ENCODE measurements around the gene SRP68. TPM values are rescaled to one million over a fixed set of nuclear protein-coding genes. Genes with fewer than 3 reads are reported as not detected.
A peak's percentile ranks its signal among the peaks of the same experiment; 100 is the strongest.

SRP68 gene
- total RNA-seq, 1 experiment from 2014 or later, result 90.7 TPM

DNA sequence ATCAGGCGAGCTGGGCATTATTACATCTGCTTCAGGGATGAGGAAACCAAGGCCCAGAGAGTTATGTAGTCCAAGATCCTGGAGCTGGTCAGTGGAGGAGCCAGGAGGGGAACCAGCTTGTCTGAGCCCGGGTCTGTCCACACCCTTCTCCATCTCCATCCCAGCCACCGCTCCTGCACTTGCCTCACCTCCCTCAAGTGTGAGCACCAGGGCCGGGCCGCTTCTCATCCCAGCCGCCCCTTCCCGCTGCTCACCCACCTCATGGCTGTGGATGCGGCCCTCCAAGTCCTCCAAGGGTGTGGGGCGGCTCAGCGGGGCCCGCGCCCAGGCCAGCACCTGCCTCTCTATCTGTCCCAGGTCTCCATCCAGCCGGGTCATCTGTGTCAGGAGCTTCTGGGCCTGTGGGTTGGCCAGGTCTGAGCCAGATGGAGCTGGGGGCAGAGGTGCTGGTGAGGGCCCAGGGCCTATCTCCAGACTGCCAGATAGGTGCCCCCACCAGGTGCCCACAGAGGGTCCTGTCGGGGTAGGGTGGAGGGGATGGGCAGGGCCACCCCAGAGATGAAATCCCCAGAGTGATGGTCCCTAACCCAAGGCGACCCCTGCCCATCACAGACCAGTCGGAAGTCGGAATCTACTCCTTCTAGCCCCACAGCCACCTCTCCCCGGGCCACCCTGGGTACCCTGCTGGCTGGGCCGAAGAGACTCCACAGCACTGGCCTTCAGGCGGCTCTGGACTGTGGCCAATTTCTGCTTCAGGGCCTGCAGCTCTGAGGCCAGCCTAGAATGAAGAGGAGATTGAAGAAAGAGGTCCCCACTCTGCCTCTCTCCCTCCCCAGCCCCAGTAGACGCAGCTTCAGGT lies 54.6 kb downstream of the SRP68 start:
- Mint-ChIP-seq H3K27me3 (ENCODE audit: low read depth) (no peaks in the 10 kb centered on the region), H3K9me3 (no peaks in the 10 kb centered on the region), H3K36me3 (no peaks in the 10 kb centered on the region), H3K4me1 (0 out of 2 replicates have a peak, but pooled peaks cover 2% of the 10 kb centered on the region), H3K27ac (no peak overlapping the region), H3K4me3 (no peak overlapping the region)
- CTCF ChIA-PET, result interaction anchor here (1.0 to 5.8 kb wide), 3 partner anchors 13 to 261 kb away, joined by 3 to 72 read pairs (median 6); no protein-coding TSS in a partner anchor
- DNase-seq (ENCODE audit: low spot score), result no peak
- ATAC-seq, result no peak
- POLR2A ChIA-PET, result no interaction called here
- TF ChIP-seq FOXK1 (CRISPR knock-in tag; IDR thresholded peaks at IDR 0.05) (no peak), ZNF425 (CRISPR knock-in tag; conservative IDR thresholded peaks at IDR 0.05) (no peak), ZNF671 (CRISPR knock-in tag; IDR thresholded peaks at IDR 0.05) (no peak), MXD4 (CRISPR knock-in tag; IDR thresholded peaks at IDR 0.05; ENCODE audit: borderline replicate concordance) (no peak), RORB (CRISPR knock-in tag; IDR thresholded peaks at IDR 0.05) (no peak), SOX15 (CRISPR knock-in tag; IDR thresholded peaks at IDR 0.05) (no peak), NFATC4 (CRISPR knock-in tag; IDR thresholded peaks at IDR 0.05) (no peak), CREM (CRISPR knock-in tag; IDR thresholded peaks at IDR 0.05) (no peak), TP53 (CRISPR knock-in tag; IDR thresholded peaks at IDR 0.05) (no peak)
- TF ChIP-seq, protein P1, sequence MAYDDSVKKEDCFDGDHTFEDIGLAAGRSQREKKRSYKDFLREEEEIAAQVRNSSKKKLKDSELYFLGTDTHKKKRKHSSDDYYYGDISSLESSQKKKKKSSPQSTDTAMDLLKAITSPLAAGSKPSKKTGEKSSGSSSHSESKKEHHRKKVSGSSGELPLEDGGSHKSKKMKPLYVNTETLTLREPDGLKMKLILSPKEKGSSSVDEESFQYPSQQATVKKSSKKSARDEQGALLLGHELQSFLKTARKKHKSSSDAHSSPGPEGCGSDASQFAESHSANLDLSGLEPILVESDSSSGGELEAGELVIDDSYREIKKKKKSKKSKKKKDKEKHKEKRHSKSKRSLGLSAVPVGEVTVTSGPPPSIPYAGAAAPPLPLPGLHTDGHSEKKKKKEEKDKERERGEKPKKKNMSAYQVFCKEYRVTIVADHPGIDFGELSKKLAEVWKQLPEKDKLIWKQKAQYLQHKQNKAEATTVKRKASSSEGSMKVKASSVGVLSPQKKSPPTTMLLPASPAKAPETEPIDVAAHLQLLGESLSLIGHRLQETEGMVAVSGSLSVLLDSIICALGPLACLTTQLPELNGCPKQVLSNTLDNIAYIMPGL (CRISPR knock-in tag; IDR thresholded peaks at IDR 0.05), result no peak
- TF ChIP-seq, protein P2, sequence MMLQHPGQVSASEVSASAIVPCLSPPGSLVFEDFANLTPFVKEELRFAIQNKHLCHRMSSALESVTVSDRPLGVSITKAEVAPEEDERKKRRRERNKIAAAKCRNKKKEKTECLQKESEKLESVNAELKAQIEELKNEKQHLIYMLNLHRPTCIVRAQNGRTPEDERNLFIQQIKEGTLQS (CRISPR knock-in tag; conservative IDR thresholded peaks at IDR 0.05), result no peak

DNA sequence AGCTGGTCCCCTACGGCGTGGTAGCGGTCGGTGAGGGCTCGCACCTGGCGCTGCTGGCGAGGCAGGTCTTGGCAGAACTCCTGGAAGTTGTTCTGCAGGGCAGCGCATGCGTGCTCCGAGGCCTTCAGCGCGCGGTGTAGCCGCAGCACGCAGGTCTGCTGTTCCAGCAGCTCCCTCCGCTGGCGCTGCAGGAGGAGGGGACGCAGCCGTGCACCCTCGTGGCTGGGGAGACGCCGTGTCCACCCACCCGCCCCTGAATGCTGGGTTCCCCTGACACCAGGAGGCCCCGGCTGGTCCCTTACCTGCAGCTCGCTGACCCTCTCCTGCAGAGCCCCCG lies 57.4 kb downstream of the SRP68 start:
- no peak overlapping the region for H3K27ac Mint-ChIP-seq
- no peak for TF ChIP-seq OVOL2 (CRISPR knock-in tag; IDR thresholded peaks at IDR 0.05; ENCODE audit: borderline replicate concordance)
- no peaks in the 10 kb centered on the region for H3K27me3 Mint-ChIP-seq (ENCODE audit: low read depth)
- H3K9me3 Mint-ChIP-seq, result no peaks in the 10 kb centered on the region
- ATAC-seq (peak; percentile 4; the same call in 1 of the 2 replicates), DNase-seq (ENCODE audit: low spot score) (no peak)
- H3K36me3 Mint-ChIP-seq, result no peaks in the 10 kb centered on the region
- no peak overlapping the region for H3K4me3 Mint-ChIP-seq
- ChIA-PET POLR2A (interaction anchor here (0.5 to 1.3 kb wide), 4 partner anchors 106 to 160 kb away, joined by 3 to 5 read pairs (median 4); partner anchors contain the start of gene MRPL38), CTCF (interaction anchor here (0.6 to 7.6 kb wide), 84 partner anchors 7 to 542 kb away, joined by 3 to 112 read pairs (median 6); partner anchors contain the start of genes ACOX1, CDK3, EVPL and FBF1)
- H3K4me1 Mint-ChIP-seq, result 0 out of 2 replicates have a peak, but pooled peaks cover 2% of the 10 kb centered on the region

DNA sequence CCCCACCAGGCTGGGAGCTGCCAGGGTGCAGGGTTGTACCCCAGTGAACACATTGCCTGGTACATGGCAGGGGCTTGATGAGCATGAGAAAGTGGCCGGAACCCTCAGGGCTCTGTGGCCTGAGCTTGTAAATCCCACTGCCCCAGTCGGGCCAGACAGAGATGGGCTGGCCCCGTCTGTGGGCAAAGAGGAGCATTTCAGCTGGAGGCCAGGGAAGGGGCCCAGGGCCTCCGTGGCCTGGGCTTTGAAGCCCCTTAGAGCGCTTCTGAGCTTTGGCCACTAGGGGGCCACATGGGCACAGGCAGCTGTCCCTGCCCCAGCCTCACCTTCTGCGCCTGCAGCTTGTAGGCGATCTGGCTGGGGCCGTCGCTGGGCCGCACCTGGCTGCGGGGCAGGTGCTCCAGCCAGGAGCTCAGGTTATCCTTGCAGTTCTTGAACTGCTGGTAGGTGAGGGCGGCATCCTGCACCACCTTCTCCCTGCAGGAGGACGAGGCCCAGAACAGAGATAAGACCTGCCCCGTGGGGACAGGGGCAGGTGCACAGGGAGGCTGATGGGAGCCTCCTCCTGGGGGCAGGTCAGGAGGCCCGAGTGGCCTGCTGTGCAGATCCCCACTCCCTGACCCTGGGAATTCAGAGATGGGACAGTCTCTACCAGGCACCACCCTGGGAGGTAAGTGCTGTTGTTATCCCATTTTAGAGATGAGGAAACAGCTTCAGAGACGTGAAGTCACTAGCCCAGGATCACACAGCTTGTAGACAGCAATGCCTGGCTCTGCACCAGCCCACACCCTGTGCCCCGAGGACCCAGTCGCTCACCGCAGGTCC lies 58.0 kb downstream of the SRP68 start:
- POLR2A ChIA-PET, result interaction anchor here (0.5 to 1.3 kb wide), 4 partner anchors 107 to 161 kb away, joined by 3 to 5 read pairs (median 4); partner anchors contain the start of gene MRPL38
- peak; percentile 94 for ATAC-seq
- CTCF ChIA-PET, result interaction anchor here (0.5 to 7.6 kb wide), 103 partner anchors 8 to 542 kb away, joined by 3 to 112 read pairs (median 5); partner anchors contain the start of genes ACOX1, CDK3, EVPL and EXOC7
- TF ChIP-seq ZNF425 (CRISPR knock-in tag; conservative IDR thresholded peaks at IDR 0.05), result no peak
- TF ChIP-seq EMX1 (CRISPR knock-in tag; IDR thresholded peaks at IDR 0.05), result no peak
- TF ChIP-seq, protein P3, sequence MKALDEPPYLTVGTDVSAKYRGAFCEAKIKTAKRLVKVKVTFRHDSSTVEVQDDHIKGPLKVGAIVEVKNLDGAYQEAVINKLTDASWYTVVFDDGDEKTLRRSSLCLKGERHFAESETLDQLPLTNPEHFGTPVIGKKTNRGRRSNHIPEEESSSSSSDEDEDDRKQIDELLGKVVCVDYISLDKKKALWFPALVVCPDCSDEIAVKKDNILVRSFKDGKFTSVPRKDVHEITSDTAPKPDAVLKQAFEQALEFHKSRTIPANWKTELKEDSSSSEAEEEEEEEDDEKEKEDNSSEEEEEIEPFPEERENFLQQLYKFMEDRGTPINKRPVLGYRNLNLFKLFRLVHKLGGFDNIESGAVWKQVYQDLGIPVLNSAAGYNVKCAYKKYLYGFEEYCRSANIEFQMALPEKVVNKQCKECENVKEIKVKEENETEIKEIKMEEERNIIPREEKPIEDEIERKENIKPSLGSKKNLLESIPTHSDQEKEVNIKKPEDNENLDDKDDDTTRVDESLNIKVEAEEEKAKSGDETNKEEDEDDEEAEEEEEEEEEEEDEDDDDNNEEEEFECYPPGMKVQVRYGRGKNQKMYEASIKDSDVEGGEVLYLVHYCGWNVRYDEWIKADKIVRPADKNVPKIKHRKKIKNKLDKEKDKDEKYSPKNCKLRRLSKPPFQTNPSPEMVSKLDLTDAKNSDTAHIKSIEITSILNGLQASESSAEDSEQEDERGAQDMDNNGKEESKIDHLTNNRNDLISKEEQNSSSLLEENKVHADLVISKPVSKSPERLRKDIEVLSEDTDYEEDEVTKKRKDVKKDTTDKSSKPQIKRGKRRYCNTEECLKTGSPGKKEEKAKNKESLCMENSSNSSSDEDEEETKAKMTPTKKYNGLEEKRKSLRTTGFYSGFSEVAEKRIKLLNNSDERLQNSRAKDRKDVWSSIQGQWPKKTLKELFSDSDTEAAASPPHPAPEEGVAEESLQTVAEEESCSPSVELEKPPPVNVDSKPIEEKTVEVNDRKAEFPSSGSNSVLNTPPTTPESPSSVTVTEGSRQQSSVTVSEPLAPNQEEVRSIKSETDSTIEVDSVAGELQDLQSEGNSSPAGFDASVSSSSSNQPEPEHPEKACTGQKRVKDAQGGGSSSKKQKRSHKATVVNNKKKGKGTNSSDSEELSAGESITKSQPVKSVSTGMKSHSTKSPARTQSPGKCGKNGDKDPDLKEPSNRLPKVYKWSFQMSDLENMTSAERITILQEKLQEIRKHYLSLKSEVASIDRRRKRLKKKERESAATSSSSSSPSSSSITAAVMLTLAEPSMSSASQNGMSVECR (CRISPR knock-in tag; IDR thresholded peaks at IDR 0.05; ENCODE audit: borderline replicate concordance), result no peak; the same call in 1 of the 2 replicates
- TF ChIP-seq, protein P4, sequence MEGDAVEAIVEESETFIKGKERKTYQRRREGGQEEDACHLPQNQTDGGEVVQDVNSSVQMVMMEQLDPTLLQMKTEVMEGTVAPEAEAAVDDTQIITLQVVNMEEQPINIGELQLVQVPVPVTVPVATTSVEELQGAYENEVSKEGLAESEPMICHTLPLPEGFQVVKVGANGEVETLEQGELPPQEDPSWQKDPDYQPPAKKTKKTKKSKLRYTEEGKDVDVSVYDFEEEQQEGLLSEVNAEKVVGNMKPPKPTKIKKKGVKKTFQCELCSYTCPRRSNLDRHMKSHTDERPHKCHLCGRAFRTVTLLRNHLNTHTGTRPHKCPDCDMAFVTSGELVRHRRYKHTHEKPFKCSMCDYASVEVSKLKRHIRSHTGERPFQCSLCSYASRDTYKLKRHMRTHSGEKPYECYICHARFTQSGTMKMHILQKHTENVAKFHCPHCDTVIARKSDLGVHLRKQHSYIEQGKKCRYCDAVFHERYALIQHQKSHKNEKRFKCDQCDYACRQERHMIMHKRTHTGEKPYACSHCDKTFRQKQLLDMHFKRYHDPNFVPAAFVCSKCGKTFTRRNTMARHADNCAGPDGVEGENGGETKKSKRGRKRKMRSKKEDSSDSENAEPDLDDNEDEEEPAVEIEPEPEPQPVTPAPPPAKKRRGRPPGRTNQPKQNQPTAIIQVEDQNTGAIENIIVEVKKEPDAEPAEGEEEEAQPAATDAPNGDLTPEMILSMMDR (IDR thresholded peaks at IDR 0.05), result peak; percentile 98

More for the DNA sequence above, 58.0 kb downstream of the SRP68 start:
- H3K9me3 Mint-ChIP-seq, result peaks cover 5% of the 10 kb centered on the region; the same call in 1 of the 2 replicates
- no peaks in the 10 kb centered on the region for H3K27me3 Mint-ChIP-seq (ENCODE audit: low read depth)
- H3K36me3 Mint-ChIP-seq, result no peaks in the 10 kb centered on the region
- peak; percentile 92 for DNase-seq (ENCODE audit: low spot score)
- H3K27ac Mint-ChIP-seq, result no peak overlapping the region
- 0 out of 2 replicates have a peak, but pooled peaks cover 2% of the 10 kb centered on the region for H3K4me1 Mint-ChIP-seq
- no peak overlapping the region for H3K4me3 Mint-ChIP-seq
